HG03342 (cell line): ENCODE measurements around the gene ATAD5.
"Not testable (repeated sequence)": the region's sequence is repeated elsewhere in the genome, so short reads cannot be mapped to it uniquely, and the experiment has no call there.

Experiments used
- ATAC-seq: cut with Tn5 transposase; IDR thresholded peaks from one replicate; pipeline ENCODE4 v1.9.1; 2021; ENCODE audit warnings: mild to moderate bottlenecking, moderate library complexity; ENCODE audit not compliant: unreplicated experiment

The ATAD5 gene

GRCh38 chr17:30906101-30906911 is 74.5 kb downstream of the ATAD5 start, which contains the start of gene TEFM:
Gene TEFM (minus strand): TSS chr17:30906238. CDS start chr17:30906198, 40 bp downstream.
- ATAC-seq: peak; percentile 88

DNA sequence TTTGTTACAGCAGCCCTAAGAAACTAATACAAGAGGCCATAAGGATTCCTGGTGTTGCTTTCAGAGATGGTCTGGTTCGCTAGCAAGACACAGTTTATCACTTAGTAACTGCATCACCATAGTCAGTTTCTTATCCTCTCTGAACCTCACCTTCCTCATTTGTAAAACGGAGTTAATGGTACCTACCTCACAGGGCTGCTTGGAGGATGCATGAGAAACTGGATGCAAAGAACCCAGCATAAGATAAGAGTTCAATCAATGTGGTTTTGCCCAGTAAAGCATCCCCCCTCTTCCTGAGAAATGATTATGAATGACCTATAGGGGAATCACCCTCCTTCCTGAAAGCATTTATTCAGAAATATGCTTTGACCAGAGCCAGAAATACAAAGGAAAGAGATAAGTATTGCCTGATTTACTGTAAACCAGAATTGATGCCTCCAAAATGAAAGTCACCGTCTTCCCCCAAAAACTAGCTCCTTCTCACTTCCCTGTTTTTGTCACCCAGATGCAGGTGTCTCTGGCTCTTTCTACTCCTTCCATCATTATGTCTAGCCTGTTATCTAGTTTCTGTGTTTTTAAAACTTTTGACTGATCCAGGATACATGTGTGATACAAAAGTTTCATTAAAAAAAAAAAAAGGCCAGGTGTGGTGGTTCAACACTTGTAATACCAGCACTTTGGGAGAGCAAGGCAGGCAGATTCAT is 77.1 kb downstream of the ATAD5 start:
- no peak for ATAC-seq

GRCh38 chr17:30910151-30910550 is 78.4 kb downstream of the ATAD5 start:
- ATAC-seq: not testable (repeated sequence)

DNA sequence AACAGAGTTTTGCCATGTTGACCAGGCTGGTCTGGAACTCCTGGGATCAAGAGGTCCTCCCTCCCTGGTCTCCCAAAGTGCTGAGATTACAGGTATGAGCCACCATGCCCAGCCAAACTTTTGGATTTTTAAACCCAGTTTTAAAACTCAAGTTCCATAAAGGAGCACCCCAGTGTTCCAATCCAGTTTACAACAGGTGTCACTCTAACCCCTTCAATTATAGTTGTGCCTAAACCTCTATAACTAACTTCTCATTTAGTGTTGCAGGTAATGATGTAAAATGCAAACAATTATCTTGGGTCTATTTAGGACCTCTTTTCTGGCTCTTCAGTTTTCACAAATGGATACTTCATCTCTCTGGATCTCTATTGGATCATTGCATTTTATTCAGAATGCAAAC is 82.2 kb downstream of the ATAD5 start:
- ATAC-seq: no peak

DNA sequence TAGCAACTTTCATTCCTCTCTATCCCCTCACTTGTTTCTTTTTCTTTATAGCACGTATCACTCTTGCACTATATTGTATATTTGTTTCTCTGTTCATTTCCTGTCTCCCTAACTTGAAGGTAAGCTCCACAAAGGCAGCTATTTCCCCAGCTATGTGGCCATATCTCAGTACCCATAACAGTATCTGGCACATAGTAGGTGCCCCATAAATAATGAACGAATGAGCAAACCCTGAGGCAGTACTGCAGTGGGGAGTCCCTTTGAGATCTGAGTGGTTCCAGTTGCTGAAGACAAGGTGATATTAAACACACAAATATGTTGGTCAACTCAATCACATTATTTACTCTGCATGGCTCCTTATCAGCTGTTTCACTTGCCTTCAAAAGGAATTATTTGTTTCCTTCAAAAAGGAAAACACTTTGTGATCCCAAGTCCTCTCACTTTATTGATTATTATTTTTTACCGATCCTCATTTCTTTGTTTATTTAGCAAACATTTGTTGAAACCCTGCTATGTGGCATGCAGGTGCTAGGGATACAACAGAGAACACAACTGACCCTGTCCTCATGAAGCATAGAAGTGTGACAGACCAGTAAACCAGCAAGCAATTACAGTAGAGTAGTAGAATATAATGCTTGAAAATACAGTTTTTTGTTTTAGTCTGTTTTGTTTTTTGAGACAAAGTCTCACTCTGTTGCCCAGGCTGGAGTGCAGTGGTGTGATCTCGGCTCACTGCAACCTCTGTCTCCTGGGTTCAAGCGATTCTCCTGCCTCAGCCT is 84.3 kb downstream of the ATAD5 start:
- no peak for ATAC-seq

- no peak for ATAC-seq
These were observed 85.3 kb downstream of the ATAD5 start for GRCh38 chr17:30917050-30917449.

GRCh38 chr17:30920282-30920681 is 88.5 kb downstream of the ATAD5 start:
- no peak for ATAC-seq

- no peak for ATAC-seq
These were observed 89.1 kb downstream of the ATAD5 start for GRCh38 chr17:30920683-30921543.

GRCh38 chr17:30921544-30922196 is 89.9 kb downstream of the ATAD5 start, which contains the start of gene ADAP2:
Gene ADAP2 (plus strand): TSS chr17:30921945. CDS start chr17:30922015, 70 bp downstream.
- no peak for ATAC-seq

GRCh38 chr17:30922235-30923030 is 90.7 kb downstream of the ATAD5 start:
- no peak for ATAC-seq

GRCh38 chr17:30924341-30924740 is 92.6 kb downstream of the ATAD5 start:
- ATAC-seq: no peak

GRCh38 chr17:30926516-30926915 is 94.8 kb downstream of the ATAD5 start:
- ATAC-seq: no peak

- ATAC-seq: no peak
These were observed 96.0 kb downstream of the ATAD5 start for GRCh38 chr17:30927756-30928155.

DNA sequence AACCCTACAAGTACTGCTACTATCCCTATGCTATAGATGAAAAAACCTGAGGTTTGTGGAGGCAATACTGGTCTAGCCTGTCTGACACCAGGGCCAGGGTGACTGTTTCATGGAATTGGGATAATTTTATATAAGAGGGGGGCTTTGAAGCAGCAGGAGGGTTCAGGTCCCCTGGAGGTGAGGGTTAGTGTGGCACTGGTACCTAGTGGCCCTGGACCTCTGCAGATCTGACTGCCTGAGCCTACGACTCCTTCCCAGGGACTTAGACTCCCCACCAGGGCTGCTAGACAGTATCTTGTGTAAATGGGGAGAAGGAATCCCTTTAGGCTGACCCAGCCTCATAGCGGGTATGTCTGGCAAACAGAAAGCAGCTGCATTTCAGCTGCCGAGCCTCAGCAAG is 96.8 kb downstream of the ATAD5 start:
- no peak for ATAC-seq

DNA sequence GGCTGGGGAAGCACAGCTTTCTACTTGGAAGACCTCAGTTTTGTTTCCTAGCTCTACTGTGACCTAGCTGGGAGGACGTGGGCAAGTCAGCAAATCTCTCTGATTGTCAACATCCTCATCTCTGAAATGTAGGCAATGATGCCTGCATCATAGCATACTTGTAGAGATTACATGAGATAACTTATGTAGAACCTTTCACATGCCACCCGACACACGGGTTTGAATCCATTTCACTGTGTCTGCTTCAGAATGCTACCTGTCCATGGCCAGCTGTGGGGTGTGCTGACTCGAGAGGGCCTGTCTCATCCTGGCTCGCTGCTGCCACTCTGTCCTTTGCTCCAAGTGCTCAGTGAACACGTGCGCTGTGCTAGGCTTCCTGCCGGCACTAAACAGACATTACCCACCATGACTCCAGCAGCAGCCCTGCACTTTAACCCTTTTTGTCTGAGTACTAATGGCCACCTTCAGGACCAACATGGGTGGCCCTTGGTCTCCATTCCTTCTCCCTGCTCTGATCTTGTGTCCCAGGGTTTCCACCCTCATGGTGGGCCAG is 97.4 kb downstream of the ATAD5 start:
- no peak for ATAC-seq

DNA sequence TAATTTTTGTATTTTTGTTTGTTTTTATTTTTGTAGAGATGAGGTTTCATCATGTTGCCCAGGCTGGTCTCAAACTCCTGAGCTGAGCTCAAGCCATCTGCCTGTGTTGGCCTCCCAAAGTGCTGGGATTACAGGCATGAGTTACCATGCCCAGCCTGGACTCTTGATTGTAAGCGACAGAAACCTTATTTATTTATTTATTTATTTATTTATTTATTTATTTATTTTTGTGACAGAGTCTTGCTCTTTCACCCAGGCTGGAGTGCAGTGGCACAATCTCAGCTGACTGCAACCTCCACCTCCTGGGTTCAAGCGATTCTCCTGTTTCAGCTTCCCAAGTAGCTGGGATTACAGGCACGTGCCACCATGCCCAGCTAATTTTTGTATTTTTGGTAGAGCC is 98.1 kb downstream of the ATAD5 start:
- not testable (repeated sequence) for ATAC-seq

GRCh38 chr17:30930495-30930894 is 98.7 kb downstream of the ATAD5 start:
- ATAC-seq: no peak

DNA sequence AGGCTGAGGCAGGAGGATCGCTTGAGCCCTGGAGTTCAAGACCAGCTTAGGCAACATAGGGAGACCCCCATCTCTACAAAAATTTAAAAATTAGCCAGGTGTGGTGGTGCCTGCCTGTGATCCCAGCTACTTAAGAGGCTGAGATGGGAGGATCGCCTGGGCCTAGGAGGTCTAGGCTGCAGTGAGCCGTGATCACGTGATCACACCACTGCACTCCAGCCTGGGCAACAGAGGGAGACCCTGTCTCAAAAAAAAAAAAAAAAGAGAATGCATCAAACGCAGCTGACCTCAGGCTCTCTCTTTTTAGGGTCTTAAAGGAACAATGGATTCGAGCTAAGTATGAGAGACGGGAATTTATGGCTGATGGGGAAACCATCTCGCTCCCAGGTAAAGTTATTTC is 99.8 kb downstream of the ATAD5 start:
- not testable (repeated sequence) for ATAC-seq

GRCh38 chr17:30933966-30934365 is 102.2 kb downstream of the ATAD5 start:
- ATAC-seq: no peak
